Islet precursor cell (in vitro differentiated cells): ENCODE results near the gene ZNF669.
A peak's percentile ranks its signal among the peaks of the same experiment; 100 is the strongest.

Experiments used
- DNase-seq: peaks from one replicate; pipeline ENCODE4 v3.0.0-alpha.2; 2018

Gene ZNF669

GRCh38 chr1:247054992-247055415, 49.2 kb downstream of the ZNF669 start:
- peak; percentile 70 for DNase-seq
